MM.1S (cell line): ENCODE results near the gene WDR55.
A peak's percentile ranks its signal among the peaks of the same experiment; 100 is the strongest.
"Not testable (repeated sequence)": the region's sequence is repeated elsewhere in the genome, so short reads cannot be mapped to it uniquely, and the experiment has no call there.

ENCODE experiments used
- DNase-seq: peaks from one replicate; pipeline ENCODE4 v3.0.0-alpha.2; 2015
- H2AFZ ChIP-seq: fragments of 300-600 bp; sonication (generic); 2 replicates; pipeline ENCODE4 v1.6.0; 2016; ENCODE audit warnings: antibody characterized with exemption, low read length
- H3F3A ChIP-seq: fragments of 300-600 bp; sonication (generic); 2 replicates; pipeline ENCODE4 v1.6.1; 2016; ENCODE audit warnings: mild to moderate bottlenecking, antibody characterized with exemption, low read length, moderate library complexity, mixed read lengths; ENCODE audit not compliant: insufficient read depth
- H3K27ac ChIP-seq: fragments of 300-600 bp; sonication (generic); 2 replicates; pipeline ENCODE4 v1.5.1; 2016; ENCODE audit warnings: mild to moderate bottlenecking, low read length
- H3K27me3 ChIP-seq: fragments of 300-600 bp; sonication (generic); replicated peaks from 2 replicates; pipeline ENCODE4 v1.6.0; 2016; ENCODE audit warnings: low read length; ENCODE audit not compliant: insufficient read depth
- H3K36me3 ChIP-seq: fragments of 300-600 bp; sonication (generic); replicated peaks from 2 replicates; pipeline ENCODE4 v1.6.1; 2016; ENCODE audit warnings: mild to moderate bottlenecking, low read length, mixed read lengths; ENCODE audit not compliant: insufficient read depth
- H3K4me1 ChIP-seq: fragments of 300-600 bp; sonication (generic); 2 replicates; pipeline ENCODE4 v1.6.1; 2016; ENCODE audit warnings: low read length, mixed read lengths
- H3K4me2 ChIP-seq: fragments of 300-600 bp; sonication (generic); 2 replicates; pipeline ENCODE4 v1.6.0; 2016; ENCODE audit warnings: low read depth, low read length
- H3K4me3 ChIP-seq: fragments of 300-600 bp; sonication (generic); 2 replicates; pipeline ENCODE4 v1.5.1; 2016; ENCODE audit warnings: low read length, mixed read lengths
- H3K79me2 ChIP-seq: fragments of 300-600 bp; sonication (generic); 2 replicates; pipeline ENCODE4 v1.6.1; 2016; ENCODE audit warnings: mixed run types, low read length, mixed read lengths
- H3K9ac ChIP-seq: fragments of 300-600 bp; sonication (generic); 2 replicates; pipeline ENCODE4 v1.6.1; 2016; ENCODE audit warnings: low read length, mixed read lengths
- H3K9me2 ChIP-seq: fragments of 300-600 bp; sonication (generic); replicated peaks from 2 replicates; pipeline ENCODE4 v1.6.1; 2016; ENCODE audit warnings: mild to moderate bottlenecking, low read length, mixed read lengths; ENCODE audit not compliant: insufficient read depth
- H3K9me3 ChIP-seq: fragments of 300-600 bp; sonication (generic); replicated peaks from 2 replicates; pipeline ENCODE4 v1.6.1; 2016; ENCODE audit warnings: mild to moderate bottlenecking, low read length, mixed read lengths; ENCODE audit not compliant: insufficient read depth
- H4K20me1 ChIP-seq: fragments of 300-600 bp; sonication (generic); 2 replicates; pipeline ENCODE4 v1.6.1; 2016; ENCODE audit warnings: mild to moderate bottlenecking, low read length, moderate library complexity, mixed read lengths; ENCODE audit not compliant: insufficient read depth
- EZH2 ChIP-seq: fragments of 300-600 bp; sonication (generic); optimal IDR thresholded peaks from 2 replicates; pipeline ENCODE3; 2017; ENCODE audit warnings: low read depth, mild to moderate bottlenecking, antibody characterized with exemption, low read length, mixed read lengths
- EZH2phosphoT487 ChIP-seq: fragments of 300-600 bp; sonication (generic); IDR thresholded peaks from 2 replicates; pipeline ENCODE4 v1.6.1; 2018; ENCODE audit warnings: antibody characterized with exemption, low read length
- TF ChIP-seq, protein P1 (sequence below): fragments of 300-600 bp; sonication (generic); IDR thresholded peaks from 2 replicates; pipeline ENCODE4 v1.5.1; 2016; ENCODE audit warnings: antibody characterized with exemption, low read length, mixed read lengths

WDR55 gene, protein sequence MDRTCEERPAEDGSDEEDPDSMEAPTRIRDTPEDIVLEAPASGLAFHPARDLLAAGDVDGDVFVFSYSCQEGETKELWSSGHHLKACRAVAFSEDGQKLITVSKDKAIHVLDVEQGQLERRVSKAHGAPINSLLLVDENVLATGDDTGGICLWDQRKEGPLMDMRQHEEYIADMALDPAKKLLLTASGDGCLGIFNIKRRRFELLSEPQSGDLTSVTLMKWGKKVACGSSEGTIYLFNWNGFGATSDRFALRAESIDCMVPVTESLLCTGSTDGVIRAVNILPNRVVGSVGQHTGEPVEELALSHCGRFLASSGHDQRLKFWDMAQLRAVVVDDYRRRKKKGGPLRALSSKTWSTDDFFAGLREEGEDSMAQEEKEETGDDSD

DNA sequence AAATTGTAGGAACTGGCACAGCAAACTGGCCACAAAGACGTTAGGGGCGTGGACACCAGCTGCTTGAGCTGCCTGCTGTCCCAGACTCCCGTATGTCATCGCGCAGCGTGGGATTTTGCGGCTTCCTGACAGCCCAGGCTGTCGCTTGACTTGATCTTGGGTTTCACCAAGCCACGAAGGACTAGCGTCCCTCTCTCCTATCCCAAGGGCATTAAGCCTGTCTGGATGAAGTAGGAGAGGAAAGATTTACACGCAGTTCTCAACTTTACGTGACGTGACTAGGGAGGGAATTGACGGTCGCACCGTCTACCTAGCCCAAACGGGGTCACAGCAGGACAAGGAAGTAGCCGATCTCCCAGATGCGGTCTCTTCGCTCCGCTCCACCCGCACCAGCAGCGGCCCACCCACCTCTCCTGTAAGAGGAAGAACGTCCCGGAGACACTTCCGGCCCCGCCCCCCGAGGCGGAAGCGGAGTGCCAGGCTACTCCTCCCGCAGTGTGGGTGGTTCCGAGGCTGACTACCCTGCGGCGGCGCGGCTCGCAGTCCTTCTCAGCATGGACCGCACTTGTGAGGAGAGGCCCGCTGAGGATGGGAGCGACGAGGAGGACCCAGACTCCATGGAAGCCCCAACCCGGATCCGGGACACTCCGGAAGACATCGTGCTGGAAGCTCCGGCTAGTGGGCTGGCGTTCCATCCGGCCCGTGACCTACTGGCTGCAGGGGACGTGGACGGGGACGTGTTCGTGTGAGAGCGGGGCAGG, at the start of gene WDR55:
Gene WDR55, plus strand, starts transcription at position 546 of the 761 bp plus-strand sequence. Its CDS starts 9 bp downstream, at position 555.
- no peaks in the 10 kb centered on the region; the same call in 1 of the 2 replicates for H3K36me3 ChIP-seq
- H3K79me2 ChIP-seq: peaks cover 47% of the 10 kb centered on the region
- no peaks in the 10 kb centered on the region for H3K9me2 ChIP-seq
- no peaks in the 10 kb centered on the region; the same call in 1 of the 2 replicates for H3K4me1 ChIP-seq
- peak within 1 kb of the TSS; percentile 86 for H2AFZ ChIP-seq
- TF ChIP-seq, protein P1, sequence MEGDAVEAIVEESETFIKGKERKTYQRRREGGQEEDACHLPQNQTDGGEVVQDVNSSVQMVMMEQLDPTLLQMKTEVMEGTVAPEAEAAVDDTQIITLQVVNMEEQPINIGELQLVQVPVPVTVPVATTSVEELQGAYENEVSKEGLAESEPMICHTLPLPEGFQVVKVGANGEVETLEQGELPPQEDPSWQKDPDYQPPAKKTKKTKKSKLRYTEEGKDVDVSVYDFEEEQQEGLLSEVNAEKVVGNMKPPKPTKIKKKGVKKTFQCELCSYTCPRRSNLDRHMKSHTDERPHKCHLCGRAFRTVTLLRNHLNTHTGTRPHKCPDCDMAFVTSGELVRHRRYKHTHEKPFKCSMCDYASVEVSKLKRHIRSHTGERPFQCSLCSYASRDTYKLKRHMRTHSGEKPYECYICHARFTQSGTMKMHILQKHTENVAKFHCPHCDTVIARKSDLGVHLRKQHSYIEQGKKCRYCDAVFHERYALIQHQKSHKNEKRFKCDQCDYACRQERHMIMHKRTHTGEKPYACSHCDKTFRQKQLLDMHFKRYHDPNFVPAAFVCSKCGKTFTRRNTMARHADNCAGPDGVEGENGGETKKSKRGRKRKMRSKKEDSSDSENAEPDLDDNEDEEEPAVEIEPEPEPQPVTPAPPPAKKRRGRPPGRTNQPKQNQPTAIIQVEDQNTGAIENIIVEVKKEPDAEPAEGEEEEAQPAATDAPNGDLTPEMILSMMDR: no peak
- no peak for TF ChIP-seq EZH2phosphoT487
- H3K4me3 ChIP-seq: peak within 1 kb of the TSS; percentile 90
- peak within 1 kb of the TSS; percentile 53 for H3K9ac ChIP-seq
- peak within 1 kb of the TSS; percentile 76 for H3K27ac ChIP-seq
- DNase-seq: peak; percentile 95
- peak within 1 kb of the TSS; percentile 81 for H3K4me2 ChIP-seq
- peaks cover 13% of the 10 kb centered on the region for H3F3A ChIP-seq
- no peaks in the 10 kb centered on the region for H3K9me3 ChIP-seq
- no peaks in the 10 kb centered on the region for H4K20me1 ChIP-seq
- H3K27me3 ChIP-seq: no peaks in the 10 kb centered on the region

DNA sequence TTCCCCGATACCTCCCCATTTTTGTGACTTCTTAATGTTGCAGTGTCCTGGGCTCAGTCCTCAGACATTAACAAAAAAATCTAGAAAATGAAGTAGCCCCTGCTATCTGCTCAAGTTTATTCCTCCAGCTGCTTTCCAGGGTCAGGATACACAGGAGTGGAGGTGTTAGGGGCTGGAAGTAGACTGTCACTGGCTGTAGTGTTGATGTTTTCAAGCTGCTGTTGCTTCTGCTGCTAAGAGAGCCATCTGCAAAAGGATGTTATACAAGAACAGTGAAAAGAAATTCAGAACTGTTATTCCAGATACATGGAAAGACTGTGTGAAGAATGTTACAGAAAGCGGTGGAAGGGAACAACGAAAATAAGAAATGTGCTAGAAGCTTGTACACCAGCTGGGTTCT, 42.4 kb upstream of the WDR55 start:
- H3K4me1 ChIP-seq: no peaks in the 10 kb centered on the region
- no peaks in the 10 kb centered on the region for H3F3A ChIP-seq
- H3K27me3 ChIP-seq: no peaks in the 10 kb centered on the region
- no peak for DNase-seq
- no peaks in the 10 kb centered on the region for H4K20me1 ChIP-seq
- no peaks in the 10 kb centered on the region for H3K36me3 ChIP-seq
- H3K9me2 ChIP-seq: no peaks in the 10 kb centered on the region
- no peak overlapping the region for H3K4me2 ChIP-seq
- H3K79me2 ChIP-seq: no peaks in the 10 kb centered on the region
- H2AFZ ChIP-seq: no peak overlapping the region
- no peak overlapping the region for H3K4me3 ChIP-seq
- TF ChIP-seq EZH2phosphoT487: no peak
- TF ChIP-seq, protein P1: no peak
- TF ChIP-seq EZH2: no peak
- no peaks in the 10 kb centered on the region for H3K9me3 ChIP-seq
- H3K9ac ChIP-seq: no peak overlapping the region
- no peak overlapping the region for H3K27ac ChIP-seq

DNA sequence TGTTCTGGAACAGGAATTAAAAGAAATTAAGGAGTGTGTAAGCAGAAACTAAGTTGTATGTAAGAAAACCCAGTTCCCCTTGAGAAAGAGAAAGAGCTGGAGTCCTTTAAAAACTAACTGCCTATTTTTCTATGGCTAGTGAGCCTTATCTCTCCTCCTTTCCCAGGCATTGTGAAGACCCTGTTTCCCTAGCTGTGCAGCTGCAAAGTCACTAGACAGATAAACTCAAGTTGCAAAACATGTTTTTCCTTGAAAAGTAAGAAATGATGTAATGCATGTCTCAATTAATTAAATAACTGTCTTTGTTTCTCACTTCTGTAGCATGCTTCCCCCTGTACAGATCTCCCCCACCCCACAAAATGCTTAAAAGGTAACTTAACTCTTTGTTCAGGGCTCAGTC, 41.6 kb upstream of the WDR55 start:
- not testable (repeated sequence) for H3K36me3 ChIP-seq, DNase-seq, H3K27ac ChIP-seq, H4K20me1 ChIP-seq, H3K4me3 ChIP-seq, H3F3A ChIP-seq, H3K4me2 ChIP-seq, H3K9me2 ChIP-seq, H3K9ac ChIP-seq, H3K27me3 ChIP-seq, H3K79me2 ChIP-seq, H3K9me3 ChIP-seq, H3K4me1 ChIP-seq, H2AFZ ChIP-seq

DNA sequence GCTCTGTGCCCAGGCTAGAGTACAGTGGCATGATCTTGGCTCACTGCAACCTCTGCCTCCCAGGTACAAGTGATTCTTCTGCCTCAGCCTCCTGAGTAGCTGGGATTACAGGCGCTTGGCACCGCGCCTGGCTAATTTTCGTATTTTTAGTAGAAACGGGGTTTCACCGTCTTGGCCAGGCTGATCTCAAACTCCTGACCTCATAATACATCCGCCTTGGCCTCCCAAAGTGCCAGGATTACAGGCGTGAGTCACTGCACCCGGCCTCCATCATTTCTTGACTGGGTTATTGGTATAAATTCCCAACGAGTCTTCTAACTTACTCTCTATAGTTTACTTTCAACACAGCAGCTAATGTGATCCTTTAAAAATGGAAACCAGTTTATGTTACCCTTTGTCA, 39.8 kb upstream of the WDR55 start:
- H3K4me1 ChIP-seq, H3F3A ChIP-seq, DNase-seq, H3K9me2 ChIP-seq, H3K79me2 ChIP-seq, H3K4me2 ChIP-seq, H4K20me1 ChIP-seq, H3K27ac ChIP-seq, H3K9me3 ChIP-seq, H3K9ac ChIP-seq, H2AFZ ChIP-seq, H3K4me3 ChIP-seq, H3K27me3 ChIP-seq, H3K36me3 ChIP-seq: not testable (repeated sequence)
